Endothelial cell of umbilical vein (primary cell): ENCODE data around the gene FAM83C. TPM values are rescaled to one million over a fixed set of nuclear protein-coding genes. Genes with fewer than 3 reads are reported as not detected.

ENCODE experiments used
- BruUV-seq: library from RNA; stranded (reverse); fragments of 400-500 nt; replicated peaks from 2 replicates; lab custom pipeline; 2021; lab: Mats Ljungman, UMichigan
- CTCF ChIA-PET: fragments of 300-600, 350-600 bp; sonication (Branson Sonifier 250); formaldehyde crosslinking; loops from one replicate; lab custom pipeline; 2021; ENCODE audit warnings: antibody characterized with exemption, inconsistent platforms; lab: Charles Lee
- POLR2A ChIA-PET: fragments of 300-600, 350-600 bp; sonication (Branson Sonifier 250); formaldehyde crosslinking; loops from one replicate; lab custom pipeline; 2021; ENCODE audit warnings: antibody characterized with exemption, inconsistent platforms; lab: Charles Lee
- DNase-seq: peaks from one replicate; pipeline ENCODE4 v3.0.0-alpha.2; 2011; ENCODE audit warnings: low read depth, low spot score
- FAIRE-seq: peaks from 2 replicates; lab custom pipeline; 2011; peaks lifted over from hg19 to GRCh38; lab: Jason Lieb, UNC
- H2AFZ ChIP-seq: 2 replicates; pipeline ENCODE4 v1.6.0; 2012; ENCODE audit warnings: low read depth, low read length, control low read depth, inconsistent platforms
- H3K27ac ChIP-seq: 2 replicates; pipeline ENCODE4 v1.5.1; 2011; ENCODE audit warnings: low read depth, mild to moderate bottlenecking, control low read depth, low read length, moderate library complexity; ENCODE audit not compliant: insufficient read depth
- H3K27me3 ChIP-seq, 2 experiments: 2 replicates each; pipeline versions ENCODE4 v1.6.0 to v1.6.1; 2011; ENCODE audit warnings: low read length in 2 of 2, mixed read lengths in 1 of 2; ENCODE audit not compliant: control insufficient read depth in 2 of 2, insufficient read depth in 2 of 2
- H3K36me3 ChIP-seq, 2 experiments: 2 replicates in 1 of 2; 3 replicates in 1 of 2; pipeline ENCODE4 v1.5.1; 2011; ENCODE audit warnings: low read length in 2 of 2, mild to moderate bottlenecking in 1 of 2, moderate library complexity in 1 of 2; ENCODE audit not compliant: control insufficient read depth in 2 of 2, insufficient read depth in 2 of 2; ENCODE audit errors: extremely low read depth in 1 of 2
- H3K4me1 ChIP-seq: 3 replicates; pipeline ENCODE4 v1.5.1; 2011; ENCODE audit warnings: mild to moderate bottlenecking, low read length; ENCODE audit not compliant: control insufficient read depth, insufficient read depth; ENCODE audit errors: extremely low read depth
- H3K4me2 ChIP-seq: 2 replicates; pipeline ENCODE4 v1.6.1; 2011; ENCODE audit warnings: low read length, control low read depth, mixed read lengths; ENCODE audit not compliant: insufficient read depth
- H3K4me3 ChIP-seq, 3 experiments: fragments of 200-600 bp in 1 of 3; sonication (generic), shearing (Covaris generic) in 1 of 3; replicated peaks in 1 of 3; 2 replicates each; pipeline ENCODE4 v1.5.1; 2011 to 2016; ENCODE audit warnings: control low read depth in 3 of 3, low read length in 3 of 3, mild to moderate bottlenecking in 2 of 3, inconsistent platforms in 1 of 3, low read depth in 1 of 3, moderate library complexity in 1 of 3; ENCODE audit not compliant: insufficient read depth in 1 of 3
- H3K79me2 ChIP-seq: 2 replicates; pipeline ENCODE4 v1.6.0; 2012; ENCODE audit warnings: low read length, inconsistent platforms; ENCODE audit not compliant: control insufficient read depth, insufficient read depth
- H3K9ac ChIP-seq: replicated peaks from 2 replicates; pipeline ENCODE3; 2011; ENCODE audit warnings: low read length, control low read depth; ENCODE audit not compliant: insufficient read depth; ENCODE audit errors: extremely low read depth
- H3K9me1 ChIP-seq: replicated peaks from 3 replicates; pipeline ENCODE4 v1.6.0; 2011; ENCODE audit warnings: mild to moderate bottlenecking, low read length; ENCODE audit not compliant: control insufficient read depth, insufficient read depth; ENCODE audit errors: extremely low read depth
- H3K9me3 ChIP-seq: replicated peaks from 2 replicates; pipeline ENCODE4 v1.5.1; 2012; ENCODE audit warnings: low read length, inconsistent platforms; ENCODE audit not compliant: control insufficient read depth, insufficient read depth
- H4K20me1 ChIP-seq: replicated peaks from 2 replicates; pipeline ENCODE3; 2011; ENCODE audit warnings: mild to moderate bottlenecking, low read length; ENCODE audit not compliant: control insufficient read depth, insufficient read depth; ENCODE audit errors: extremely low read depth
- EZH2 ChIP-seq: IDR thresholded peaks from 2 replicates; pipeline ENCODE4 v1.6.1; 2012; ENCODE audit warnings: borderline replicate concordance, low read depth, mild to moderate bottlenecking, moderate library complexity, low read length, inconsistent platforms; ENCODE audit not compliant: severe bottlenecking
- POLR2A ChIP-seq: IDR thresholded peaks from 2 replicates; pipeline ENCODE4 v1.6.1; 2012; ENCODE audit warnings: low read depth, mild to moderate bottlenecking, control low read depth, low read length
- dilution Hi-C: fragments of 300-500 bp; cut with MboI; formaldehyde crosslinking; loops from one replicate; pipeline ENCODE4 v1.15.0; 2019; ENCODE audit warnings: low sequenced_read_pairs; ENCODE audit not compliant: extremely low pct_ligation_motif_present
- intact Hi-C: fragments of 100-400 bp; cut with micrococcal nuclease; formaldehyde crosslinking; loops from one replicate; pipeline ENCODE4 v1.10.0; 2022
- polyA plus RNA-seq, 4 experiments: library from polyadenylated mRNA; depleted of rRNA in 3 of 4; stranded (reverse) in 3 of 4; unstranded in 1 of 4; fragments of >200 nt; gene quantifications; 2 replicates each; pipeline versions ENCODE4 v1.2.1 to v1.2.3, GENCODE V29; 2011 to 2012; ENCODE audit warnings: missing spikeins in 1 of 4
- total RNA-seq: library from RNA; stranded (reverse); gene quantifications from 2 replicates; pipeline ENCODE4 v1.2.3, GENCODE V29; 2021
- TF ChIP-seq, protein P1 (sequence below), 2 donors: IDR thresholded peaks; 1 replicate in 1 of 2; 2 replicates in 1 of 2; pipeline ENCODE4 v1.5.1; 2011; ENCODE audit warnings: low read length in 2 of 2, mild to moderate bottlenecking in 2 of 2, moderate library complexity in 2 of 2, control low read depth in 1 of 2, inconsistent platforms in 1 of 2, low read depth in 1 of 2; ENCODE audit not compliant: insufficient read depth in 1 of 2; ENCODE audit errors: extremely low read depth in 1 of 2
- TF ChIP-seq, protein P2 (sequence below): IDR thresholded peaks from 2 replicates; pipeline ENCODE4 v1.6.1; 2011; ENCODE audit not compliant: insufficient read depth, insufficient read length

The FAM83C gene
- total and polyA plus RNA-seq, 2 donors (not counting 3 experiments of a cell fraction or from before 2014, with no cell fraction given): not detected

DNA sequence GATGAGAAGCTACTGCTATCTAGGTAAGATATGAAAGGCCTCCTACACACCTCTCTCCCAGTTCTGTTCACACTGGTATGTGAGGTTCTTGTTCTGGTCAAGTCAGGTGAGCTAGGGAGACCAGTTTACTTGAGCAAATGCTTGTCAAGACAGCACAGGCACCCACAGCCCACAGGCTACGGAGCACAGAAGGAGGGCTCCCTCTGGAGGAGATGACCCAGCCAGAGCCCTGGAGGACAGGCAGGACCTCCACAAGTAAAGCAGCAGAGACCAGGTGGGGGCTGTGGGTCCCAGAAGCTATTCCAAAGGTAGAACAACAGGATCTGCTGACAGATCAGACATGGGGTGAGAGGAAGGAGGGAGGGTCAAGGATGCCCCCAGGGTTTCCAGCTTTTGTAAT lies 27.5 kb downstream of the FAM83C start:
- FAIRE-seq (no peak), DNase-seq (peak; percentile 44)
- H3K9me3 ChIP-seq: no peaks in the 10 kb centered on the region
- no peak overlapping the region for H2AFZ ChIP-seq
- POLR2A ChIA-PET: interaction anchor here (0.6 to 0.7 kb wide), 3 partner anchors 93 to 149 kb away, joined by 3 to 17 read pairs (median 3); no protein-coding TSS in a partner anchor
- dilution Hi-C loops: loop anchor here (25.0 kb wide), 1 partner anchor 427 kb away; the partner anchor contains the start of gene NCOA6
- TF ChIP-seq POLR2A: no peak
- TF ChIP-seq, protein P1, sequence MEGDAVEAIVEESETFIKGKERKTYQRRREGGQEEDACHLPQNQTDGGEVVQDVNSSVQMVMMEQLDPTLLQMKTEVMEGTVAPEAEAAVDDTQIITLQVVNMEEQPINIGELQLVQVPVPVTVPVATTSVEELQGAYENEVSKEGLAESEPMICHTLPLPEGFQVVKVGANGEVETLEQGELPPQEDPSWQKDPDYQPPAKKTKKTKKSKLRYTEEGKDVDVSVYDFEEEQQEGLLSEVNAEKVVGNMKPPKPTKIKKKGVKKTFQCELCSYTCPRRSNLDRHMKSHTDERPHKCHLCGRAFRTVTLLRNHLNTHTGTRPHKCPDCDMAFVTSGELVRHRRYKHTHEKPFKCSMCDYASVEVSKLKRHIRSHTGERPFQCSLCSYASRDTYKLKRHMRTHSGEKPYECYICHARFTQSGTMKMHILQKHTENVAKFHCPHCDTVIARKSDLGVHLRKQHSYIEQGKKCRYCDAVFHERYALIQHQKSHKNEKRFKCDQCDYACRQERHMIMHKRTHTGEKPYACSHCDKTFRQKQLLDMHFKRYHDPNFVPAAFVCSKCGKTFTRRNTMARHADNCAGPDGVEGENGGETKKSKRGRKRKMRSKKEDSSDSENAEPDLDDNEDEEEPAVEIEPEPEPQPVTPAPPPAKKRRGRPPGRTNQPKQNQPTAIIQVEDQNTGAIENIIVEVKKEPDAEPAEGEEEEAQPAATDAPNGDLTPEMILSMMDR (IDR thresholded peaks at IDR 0.05; ENCODE audit: extremely low read depth in 1 of 2, insufficient read depth in 1 of 2, low read depth in 1 of 2, low read length in 2 of 2): peak in 1 of 2 donors; percentile 52
- TF ChIP-seq, protein P2, sequence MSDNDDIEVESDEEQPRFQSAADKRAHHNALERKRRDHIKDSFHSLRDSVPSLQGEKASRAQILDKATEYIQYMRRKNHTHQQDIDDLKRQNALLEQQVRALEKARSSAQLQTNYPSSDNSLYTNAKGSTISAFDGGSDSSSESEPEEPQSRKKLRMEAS: no peak
- TF ChIP-seq EZH2: no peak
- H3K4me1 ChIP-seq: peaks cover 3% of the 10 kb centered on the region
- H3K9ac ChIP-seq: no peak overlapping the region
- CTCF ChIA-PET: interaction anchor here (0.9 to 11.4 kb wide), 10 partner anchors 14 to 429 kb away, joined by 3 to 177 read pairs (median 4); partner anchors contain the start of gene EDEM2
- H3K27me3 ChIP-seq: no peaks in the 10 kb centered on the region
- no peaks in the 10 kb centered on the region for H4K20me1 ChIP-seq
- BruUV-seq: no TSS peak
- H3K79me2 ChIP-seq: no peaks in the 10 kb centered on the region
- no peak overlapping the region for H3K4me2 ChIP-seq
- no peaks in the 10 kb centered on the region for H3K9me1 ChIP-seq
- intact Hi-C loops: no loop called here
- H3K36me3 ChIP-seq: no peaks in the 10 kb centered on the region
- H3K27ac ChIP-seq: no peak overlapping the region
- H3K4me3 ChIP-seq: no peak overlapping the region
